IMR-90 (cell line): ENCODE data around the gene MYBPC3. TPM values are rescaled to one million over a fixed set of nuclear protein-coding genes. Genes with fewer than 3 reads are reported as not detected.

Experiments used
- ATAC-seq: fragments of 200-7000 bp; cut with Tn5 transposase; 2 replicates; pipeline ENCODE4 v1.9.1; 2020; ENCODE audit warnings: low read depth, mild to moderate bottlenecking, moderate library complexity
- BruUV-seq: library from RNA; stranded (reverse); fragments of 400-500 nt; replicated peaks from 2 replicates; lab custom pipeline; 2021; lab: Mats Ljungman, UMichigan
- CTCF ChIA-PET: fragments of 300-600 bp; formaldehyde crosslinking; extraction: SDS; loops from one replicate; lab custom pipeline; 2021; ENCODE audit warnings: antibody characterized with exemption; lab: Yijun Ruan, JAX
- POLR2A ChIA-PET: fragments of 300-600 bp; sonication (Branson Sonifier 250); formaldehyde crosslinking; loops from one replicate; lab custom pipeline; 2022; ENCODE audit warnings: antibody characterized with exemption; ENCODE audit not compliant: unreplicated experiment; lab: Charles Lee
- DNase-seq: peaks from one replicate; pipeline ENCODE4 v3.0.0; 2013
- H2AFZ ChIP-seq: replicated peaks from 2 replicates; pipeline ENCODE3; 2013; ENCODE audit warnings: low read length, mild to moderate bottlenecking; ENCODE audit not compliant: poor library complexity
- H2AK5ac ChIP-seq: 2 replicates; pipeline ENCODE4 v1.6.1; 2013; ENCODE audit warnings: low read depth, low read length, inconsistent platforms
- H2AK9ac ChIP-seq: replicated peaks from 2 replicates; pipeline ENCODE3; 2013; ENCODE audit warnings: mild to moderate bottlenecking, low read depth, low read length, moderate library complexity; ENCODE audit not compliant: poor library complexity
- H2BK120ac ChIP-seq: 2 replicates; pipeline ENCODE4 v1.6.1; 2013; ENCODE audit warnings: low read depth, low read length, inconsistent platforms
- H2BK15ac ChIP-seq: 3 replicates; pipeline ENCODE4 v1.6.1; 2013; ENCODE audit warnings: low read depth, low read length, inconsistent platforms
- H2BK20ac ChIP-seq: 2 replicates; pipeline ENCODE4 v1.6.1; 2013; ENCODE audit warnings: low read depth, mild to moderate bottlenecking, inconsistent platforms, low read length, moderate library complexity
- H2BK5ac ChIP-seq: 2 replicates; pipeline ENCODE4 v1.6.1; 2013; ENCODE audit warnings: mild to moderate bottlenecking, low read depth, low read length, inconsistent platforms; ENCODE audit not compliant: poor library complexity, severe bottlenecking
- H3K14ac ChIP-seq: replicated peaks from 2 replicates; pipeline ENCODE4 v1.6.1; 2013; ENCODE audit warnings: low read depth, low read length, inconsistent platforms
- H3K18ac ChIP-seq: 2 replicates; pipeline ENCODE4 v1.6.1; 2013; ENCODE audit warnings: low read depth, low read length, control low read depth
- H3K23ac ChIP-seq: 2 replicates; pipeline ENCODE4 v1.6.1; 2013; ENCODE audit warnings: low read depth, low read length, inconsistent platforms
- H3K27ac ChIP-seq: 2 replicates; pipeline ENCODE4 v1.5.1; 2013; ENCODE audit warnings: mild to moderate bottlenecking, control low read depth, low read length; ENCODE audit not compliant: insufficient read depth
- H3K27me3 ChIP-seq: 2 replicates; pipeline ENCODE4 v1.6.1; 2013; ENCODE audit warnings: low read length; ENCODE audit not compliant: control insufficient read depth, insufficient read depth
- H3K36me3 ChIP-seq: 2 replicates; pipeline ENCODE4 v1.6.1; 2013; ENCODE audit warnings: low read length, mixed read lengths; ENCODE audit not compliant: control insufficient read depth, insufficient read depth
- H3K4ac ChIP-seq: 2 replicates; pipeline ENCODE4 v1.6.1; 2013; ENCODE audit warnings: low read depth, low read length, inconsistent platforms
- H3K4me1 ChIP-seq: 2 replicates; pipeline ENCODE4 v1.6.1; 2013; ENCODE audit warnings: low read length, mixed read lengths; ENCODE audit not compliant: control insufficient read depth, insufficient read depth
- H3K4me2 ChIP-seq: 2 replicates; pipeline ENCODE4 v1.6.1; 2013; ENCODE audit warnings: low read depth, mild to moderate bottlenecking, control low read depth, low read length, moderate library complexity
- H3K4me3 ChIP-seq: 2 replicates; pipeline ENCODE4 v1.5.1; 2013; ENCODE audit warnings: low read depth, mild to moderate bottlenecking, control low read depth, low read length, moderate library complexity; ENCODE audit not compliant: insufficient read depth
- H3K56ac ChIP-seq: 2 replicates; pipeline ENCODE4 v1.6.1; 2013; ENCODE audit warnings: low read length, inconsistent platforms; ENCODE audit not compliant: insufficient read depth; ENCODE audit errors: extremely low read depth
- H3K79me1 ChIP-seq, 2 experiments: 2 replicates each; pipeline ENCODE4 v1.6.1; 2013; ENCODE audit warnings: low read length in 2 of 2, inconsistent platforms in 1 of 2, low read depth in 1 of 2
- H3K9ac ChIP-seq: 2 replicates; pipeline ENCODE4 v1.6.1; 2013; ENCODE audit warnings: low read depth, low read length, control low read depth
- H3K9me1 ChIP-seq: 2 replicates; pipeline ENCODE4 v1.6.1; 2013; ENCODE audit warnings: low read length, inconsistent platforms; ENCODE audit not compliant: insufficient read depth
- H3K9me3 ChIP-seq: 2 replicates; pipeline ENCODE4 v1.6.1; 2013; ENCODE audit warnings: low read length; ENCODE audit not compliant: control insufficient read depth, insufficient read depth
- H4K20me1 ChIP-seq: 2 replicates; pipeline ENCODE4 v1.6.1; 2013; ENCODE audit warnings: low read length, inconsistent platforms; ENCODE audit not compliant: insufficient read depth
- H4K5ac ChIP-seq: 2 replicates; pipeline ENCODE4 v1.6.1; 2013; ENCODE audit warnings: mild to moderate bottlenecking, low read depth, low read length, control low read depth
- H4K8ac ChIP-seq, 2 experiments: 2 replicates each; pipeline ENCODE4 v1.6.1; 2013; ENCODE audit warnings: low read depth in 2 of 2, low read length in 2 of 2, control low read depth in 1 of 2, inconsistent platforms in 1 of 2
- H4K91ac ChIP-seq: 2 replicates; pipeline ENCODE4 v1.6.1; 2013; ENCODE audit warnings: low read depth, low read length, inconsistent platforms; ENCODE audit not compliant: insufficient read depth
- CEBPB ChIP-seq: IDR thresholded peaks from 2 replicates; pipeline ENCODE4 v1.6.1; 2012; ENCODE audit warnings: low read depth, low read length, improper control_type of control experiment
- CTCF ChIP-seq: conservative IDR thresholded peaks from 2 replicates; pipeline ENCODE4 v1.5.1; 2012; ENCODE audit warnings: mild to moderate bottlenecking, low read depth, low read length, improper control_type of control experiment
- NFE2L2 ChIP-seq: fragments of 150-350 bp; IDR thresholded peaks from 2 replicates; pipeline ENCODE4 v1.6.1; 2016; ENCODE audit warnings: low read depth, mild to moderate bottlenecking, low read length
- RAD21 ChIP-seq: IDR thresholded peaks from 2 replicates; pipeline ENCODE4 v1.6.1; 2012; ENCODE audit warnings: low read length, improper control_type of control experiment
- WGBS, 2 experiments: methylation state at CpG; one replicate each; pipeline versions ENCODE4 v1.1.5 to v1.1.7; 2013; ENCODE audit warnings: missing lambda C conversion rate in 2 of 2; ENCODE audit not compliant: insufficient read length in 1 of 2; ENCODE audit errors: extremely low coverage in 2 of 2; 5-methylcytosine and 5-hydroxymethylcytosine counted together
- dilution Hi-C: fragments of 300-500 bp; cut with HindIII; formaldehyde crosslinking; loops from one replicate; pipeline ENCODE4 v1.14.3; 2018; ENCODE audit warnings: low sequenced_read_pairs; ENCODE audit not compliant: unreplicated experiment
- in situ Hi-C: fragments of 300-500 bp; cut with MboI; formaldehyde crosslinking; loops from 3 replicates; pipeline ENCODE4 v1.14.3; 2019; ENCODE audit warnings: low sequenced_read_pairs, inconsistent platforms, mixed read lengths
- intact Hi-C: fragments of 100-400 bp; cut with micrococcal nuclease; formaldehyde crosslinking; loops from 2 replicates; pipeline ENCODE4 v1.10.0; 2022
- polyA plus RNA-seq, 3 experiments: library from polyadenylated mRNA; depleted of rRNA; stranded (reverse); fragments of >200 nt; gene quantifications; 2 replicates each; pipeline ENCODE4 v1.2.3, GENCODE V29; 2012; ENCODE audit warnings: low replicate concordance in 1 of 3
- total RNA-seq: library from RNA; depleted of rRNA; stranded (reverse); fragments of >200 nt; gene quantifications from 2 replicates; pipeline ENCODE4 v1.2.3, GENCODE V29; 2012

MYBPC3 gene
- total and polyA plus RNA-seq, 2 of the 4 experiments (the other 2 are of a cell fraction): not detected

- Histone ChIP-seq H3K9me1 (no peaks in the 10 kb centered on the region), H4K8ac (no peak overlapping the region), H3K9ac (no peak overlapping the region), H3K79me1 (no peaks in the 10 kb centered on the region), H3K14ac (no peak overlapping the region), H4K91ac (no peak overlapping the region), H3K4me3 (no peak overlapping the region), H3K56ac (no peak overlapping the region), H3K4me2 (no peak overlapping the region), H3K27ac (no peak overlapping the region), H3K36me3 (no peaks in the 10 kb centered on the region), H3K23ac (no peak overlapping the region), H2BK15ac (no peak overlapping the region), H2BK120ac (no peak overlapping the region), H3K4me1 (no peaks in the 10 kb centered on the region), H3K18ac (no peak overlapping the region), H3K4ac (no peak overlapping the region), H2AK5ac (no peak overlapping the region), H2AK9ac (no peak overlapping the region), H3K27me3 (peaks cover 28% of the 10 kb centered on the region), H2BK5ac (no peak overlapping the region), H4K5ac (no peak overlapping the region), H4K20me1 (no peaks in the 10 kb centered on the region; the same call in 1 of the 2 replicates), H2AFZ (no peak overlapping the region), H3K9me3 (no peaks in the 10 kb centered on the region), H2BK20ac (no peak overlapping the region)
- intact Hi-C loops (loop anchor here (1.0 kb wide), 1 partner anchor 172 kb away; no protein-coding TSS in a partner anchor), in situ Hi-C loops (loop anchor here (5.0 kb wide), 1 partner anchor 167 kb away; no protein-coding TSS in a partner anchor), dilution Hi-C loops (no loop called here)
- BruUV-seq: no TSS peak
- CTCF ChIA-PET: no interaction called here
- no peak for TF ChIP-seq NFE2L2
- TF ChIP-seq CTCF: peak; percentile 14; the same call in 1 of the 2 replicates
- peak; percentile 16; the same call in 1 of the 2 replicates for TF ChIP-seq RAD21
- TF ChIP-seq CEBPB: peak; percentile 18; the same call in 1 of the 2 replicates
- peak; percentile 75 for ATAC-seq
- POLR2A ChIA-PET: no interaction called here
- peak; percentile 22 for DNase-seq
- 79% methylated on average over 2 of the region's 8 CpGs; no CpG with 5 or more reads in 1 of the 2 experiments for WGBS, 2 experiments
These were observed 3.6 kb downstream of the MYBPC3 start for GRCh38 chr11:47348859-47349258.
